HG03095 (cell line): ENCODE data around the gene CBLB.
"Not testable (repeated sequence)": the region's sequence is repeated elsewhere in the genome, so short reads cannot be mapped to it uniquely, and the experiment has no call there.

Experiments
- ATAC-seq: cut with Tn5 transposase; IDR thresholded peaks from one replicate; pipeline ENCODE4 v1.9.1; 2021; ENCODE audit warnings: moderate library complexity; ENCODE audit not compliant: unreplicated experiment

Gene CBLB

DNA sequence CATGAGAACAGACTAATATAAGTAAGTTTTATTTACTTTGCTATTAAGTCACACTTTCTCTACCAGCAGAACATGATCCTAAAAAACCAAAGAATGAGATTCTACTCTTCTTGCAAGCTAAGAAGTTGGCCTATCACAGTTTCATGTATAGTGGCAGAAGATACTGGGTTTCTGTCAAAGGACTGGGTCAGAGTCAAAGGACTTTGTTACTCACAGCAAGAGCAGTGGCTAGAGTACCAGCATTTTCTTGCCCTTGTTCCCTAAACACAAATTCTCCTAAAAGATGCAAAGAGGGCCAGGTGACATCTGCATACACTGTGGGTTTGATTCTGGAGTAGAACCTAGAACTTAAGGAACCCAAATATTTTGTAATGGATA lies 105.2 kb downstream of the CBLB start:
- no peak for ATAC-seq

- no peak for ATAC-seq
Measured at GRCh38 chr3:105762749-105763658, 105.8 kb downstream of the CBLB start.

GRCh38 chr3:105762214-105762613 lies 106.6 kb downstream of the CBLB start:
- ATAC-seq = not testable (repeated sequence)

DNA sequence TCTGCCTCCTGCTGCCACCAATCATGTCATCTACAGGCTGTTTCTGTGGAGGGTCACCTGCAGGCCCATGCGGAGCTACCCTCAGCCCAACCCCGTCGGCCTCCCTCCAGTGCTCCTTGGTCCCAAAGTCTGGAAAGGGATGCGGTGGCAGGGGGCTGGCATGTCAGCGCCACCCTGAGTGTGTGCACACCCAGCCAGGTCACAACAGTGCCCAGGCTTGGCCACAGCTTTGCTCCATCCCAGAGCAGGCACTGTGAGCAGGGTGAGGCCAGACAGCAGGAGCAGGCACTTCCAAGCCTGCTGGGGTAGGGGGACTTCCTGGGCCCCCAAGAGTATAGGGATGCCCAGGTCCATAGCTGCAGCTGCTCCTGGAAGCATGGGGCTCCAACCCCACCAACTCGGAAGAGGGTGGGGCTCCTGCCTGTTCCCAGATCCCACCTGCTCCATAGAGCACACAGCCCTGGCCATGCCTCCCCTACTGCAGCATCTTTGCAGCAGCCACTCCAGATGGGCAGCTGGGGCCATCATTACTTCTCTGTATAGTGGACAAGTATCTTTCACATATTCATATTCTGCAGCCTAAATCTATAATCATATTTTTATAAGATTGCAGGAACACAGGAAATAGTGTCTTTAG lies 109.3 kb downstream of the CBLB start:
- ATAC-seq = no peak

GRCh38 chr3:105758451-105758850 lies 110.4 kb downstream of the CBLB start:
- no peak for ATAC-seq

DNA sequence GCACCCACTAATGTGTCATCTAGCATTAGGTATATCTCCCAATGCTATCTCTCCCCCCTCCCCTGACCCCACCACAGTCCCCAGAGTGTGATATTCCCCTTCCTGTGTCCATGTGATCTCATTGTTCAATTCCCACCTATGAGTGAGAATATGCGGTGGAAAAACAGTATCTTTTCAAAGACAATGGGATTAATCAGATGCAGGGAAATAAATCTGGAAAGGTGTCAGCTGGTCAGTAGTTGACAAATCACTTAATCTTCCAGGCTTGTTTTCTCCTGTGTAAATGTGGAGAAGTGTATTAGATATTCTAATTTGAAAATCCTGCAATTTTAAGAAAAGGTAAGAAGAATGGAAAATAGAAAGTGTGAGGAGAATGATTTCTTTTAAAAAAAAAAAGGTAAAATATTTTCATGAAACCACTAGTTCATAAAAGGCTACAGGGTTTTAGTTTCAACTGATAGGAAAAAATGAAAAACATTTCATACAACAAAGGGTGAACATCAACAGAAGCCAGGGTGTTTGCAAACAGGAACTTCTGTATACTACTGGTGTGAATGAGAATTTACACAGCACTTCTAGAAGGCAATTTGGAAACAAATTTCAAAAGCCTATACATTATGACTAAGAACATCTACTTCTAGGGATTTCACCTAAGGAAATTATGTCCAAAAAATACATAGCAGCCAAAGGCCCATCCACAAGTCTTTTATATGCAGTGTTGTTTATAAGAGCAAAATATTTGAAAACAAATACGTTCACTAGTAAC lies 113.5 kb downstream of the CBLB start:
- ATAC-seq = no peak

DNA sequence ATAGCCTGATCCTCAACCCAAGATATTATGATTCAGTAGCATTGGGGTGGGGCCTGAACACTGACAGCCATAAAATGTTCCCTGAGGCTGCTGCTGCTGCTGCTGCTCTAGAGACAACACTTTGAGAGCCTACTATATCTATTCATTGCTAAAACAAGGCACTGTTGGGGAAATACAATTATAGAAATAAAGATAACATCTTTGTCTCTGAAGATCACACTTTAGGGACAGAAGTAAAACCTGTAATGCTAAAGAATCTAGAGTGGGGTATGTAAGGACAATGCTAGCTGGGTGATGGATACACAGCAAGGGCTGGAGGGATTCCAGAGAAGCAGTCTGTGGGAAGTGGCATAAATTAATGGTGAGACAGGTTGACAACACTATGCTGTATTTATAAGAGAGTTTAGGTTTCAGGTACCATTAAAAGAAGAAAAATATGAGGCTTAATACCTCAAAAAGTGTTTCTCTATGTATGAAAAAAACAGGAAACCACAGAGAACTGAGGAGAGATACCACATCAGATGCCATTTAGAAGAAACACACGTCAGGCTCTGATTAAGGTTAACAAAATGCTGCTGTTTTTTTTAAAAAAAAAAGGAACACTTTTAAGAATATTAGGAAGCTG lies 115.9 kb downstream of the CBLB start:
- ATAC-seq = no peak

DNA sequence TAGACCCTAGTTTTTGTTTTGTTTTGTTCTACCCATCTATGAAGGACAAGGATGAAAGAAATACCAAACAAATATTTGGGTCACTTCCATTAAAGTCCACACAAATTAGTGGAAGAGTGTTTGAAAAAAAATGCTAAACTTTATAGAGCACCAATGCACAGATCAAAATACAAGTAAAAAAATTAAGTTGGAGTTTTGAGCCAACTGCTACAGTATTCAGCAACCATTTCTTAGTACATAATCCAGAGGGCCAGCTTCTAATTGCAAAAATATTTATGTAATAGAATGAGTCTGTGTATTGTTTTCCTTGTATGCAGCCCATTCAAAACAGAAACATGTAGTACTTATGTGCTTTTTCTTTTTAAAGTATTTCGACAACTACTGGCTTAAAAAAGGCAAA lies 121.1 kb downstream of the CBLB start:
- ATAC-seq = no peak

DNA sequence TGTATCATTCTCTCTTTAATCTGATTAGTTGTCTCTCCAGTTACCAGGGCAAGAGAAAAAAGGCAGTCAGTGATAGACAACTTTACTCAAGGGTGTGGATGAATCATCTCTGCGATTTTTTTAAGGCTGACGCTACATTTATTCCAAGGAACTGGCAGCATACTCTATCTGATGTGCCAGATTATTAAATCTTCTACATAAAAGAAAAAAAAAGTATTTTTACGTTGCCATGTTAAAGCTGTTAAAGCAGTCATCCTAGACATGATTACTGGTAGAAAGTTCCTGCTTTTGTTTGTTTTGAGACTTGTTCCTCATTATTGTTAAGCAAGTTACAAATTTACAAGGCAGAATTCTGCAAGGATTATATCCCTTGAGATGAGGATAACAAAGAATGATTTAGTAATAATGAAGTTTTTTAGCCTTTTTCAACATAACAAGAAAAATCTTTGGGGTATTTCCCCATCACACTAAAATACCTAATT lies 121.7 kb downstream of the CBLB start:
- ATAC-seq = no peak

GRCh38 chr3:105746231-105746996 lies 122.4 kb downstream of the CBLB start:
- ATAC-seq = no peak

GRCh38 chr3:105745046-105745445 lies 123.8 kb downstream of the CBLB start:
- no peak for ATAC-seq

GRCh38 chr3:105744202-105744601 lies 124.6 kb downstream of the CBLB start:
- ATAC-seq = no peak

- ATAC-seq = no peak
Measured at GRCh38 chr3:105733356-105733755, 135.5 kb downstream of the CBLB start.

GRCh38 chr3:105731686-105732085 lies 137.1 kb downstream of the CBLB start:
- ATAC-seq = no peak

DNA sequence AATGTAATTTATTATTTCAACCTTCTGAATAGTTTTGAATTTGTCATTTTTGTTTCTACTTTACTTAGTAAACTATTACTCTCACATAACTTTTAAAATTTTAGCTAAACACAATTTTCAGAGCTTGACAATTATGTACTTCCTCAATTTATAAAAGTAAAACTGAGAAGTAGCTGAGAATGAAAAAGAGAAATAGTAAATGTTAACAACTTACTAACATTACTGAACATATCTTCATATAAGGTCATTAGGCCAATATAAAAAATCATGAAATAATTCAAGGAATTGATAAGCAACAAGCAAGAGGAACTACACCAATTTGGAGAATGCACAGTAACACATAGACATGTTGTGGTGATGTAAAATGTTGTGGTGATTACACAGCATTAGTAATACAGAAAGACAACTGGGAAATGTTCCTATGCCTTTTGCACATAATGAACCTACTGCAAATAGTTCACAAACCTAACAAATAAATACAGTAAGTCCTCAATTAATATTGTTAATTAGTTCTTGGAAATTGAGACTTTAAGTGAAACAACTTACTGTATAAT lies 137.9 kb downstream of the CBLB start:
- no peak for ATAC-seq

- ATAC-seq = no peak
Measured at GRCh38 chr3:105729667-105730066, 139.1 kb downstream of the CBLB start.

DNA sequence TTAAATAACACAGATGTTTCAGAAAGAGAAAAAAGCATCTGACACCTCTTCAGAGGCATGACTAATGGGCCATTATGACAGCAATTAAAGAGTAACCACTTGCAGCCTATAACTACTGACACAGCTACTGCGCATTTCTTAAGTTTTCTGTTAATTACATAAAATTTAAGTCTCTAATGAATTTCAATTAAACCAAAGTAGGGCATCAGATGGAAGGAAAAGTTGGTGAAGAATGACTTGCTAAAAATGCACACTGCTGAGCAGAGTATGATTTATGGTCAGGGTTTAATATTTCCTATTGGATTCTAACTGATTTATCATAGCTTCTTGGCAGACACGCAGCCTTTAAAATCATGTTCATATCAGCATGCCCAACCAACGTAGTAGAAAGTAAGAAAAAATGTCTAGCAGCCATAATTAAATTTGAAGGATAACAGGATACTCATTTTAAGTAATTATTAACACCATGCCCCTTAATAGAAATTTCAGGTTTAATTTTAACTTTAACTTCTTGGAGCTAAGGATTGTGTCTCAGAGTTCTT lies 140.0 kb downstream of the CBLB start:
- ATAC-seq = no peak

GRCh38 chr3:105727036-105727435 lies 141.8 kb downstream of the CBLB start:
- ATAC-seq = not testable (repeated sequence)

- ATAC-seq = peak; percentile 100
Measured at GRCh38 chr3:105722943-105723556, 145.8 kb downstream of the CBLB start.
